HFF-Myc (cell line): ENCODE measurements around the gene C17orf50.

ENCODE experiments used
- DNase-seq: peaks from one replicate; pipeline ENCODE4 v3.0.0-alpha.2; 2011; ENCODE audit warnings: low read depth; ENCODE audit errors: extremely low read depth
- H3K4me3 ChIP-seq: replicated peaks from 2 replicates; pipeline ENCODE4 v1.5.1; 2011; ENCODE audit warnings: low read depth, mild to moderate bottlenecking, control low read depth, low read length
- CTCF ChIP-seq: IDR thresholded peaks from 2 replicates; pipeline ENCODE4 v1.5.1; 2012; ENCODE audit warnings: mild to moderate bottlenecking, low read depth, low read length, control low read depth; ENCODE audit errors: missing control alignments

C17orf50 gene

GRCh38 chr17:35775039-35775438 is 14.4 kb downstream of the C17orf50 start:
- no peak for TF ChIP-seq CTCF
- no peak for DNase-seq
- no peak overlapping the region for H3K4me3 ChIP-seq

GRCh38 chr17:35775583-35775982 is 14.9 kb downstream of the C17orf50 start:
- no peak for TF ChIP-seq CTCF
- no peak for DNase-seq
- H3K4me3 ChIP-seq, result no peak overlapping the region

GRCh38 chr17:35778641-35779196 is 18.0 kb downstream of the C17orf50 start:
- no peak overlapping the region for H3K4me3 ChIP-seq
- no peak for TF ChIP-seq CTCF
- no peak for DNase-seq

- no peak for TF ChIP-seq CTCF
- H3K4me3 ChIP-seq, result no peak overlapping the region
- no peak for DNase-seq
Measured at GRCh38 chr17:35780950-35781349, 20.3 kb downstream of the C17orf50 start.

GRCh38 chr17:35784895-35785294 is 24.2 kb downstream of the C17orf50 start:
- no peak for DNase-seq
- no peak for TF ChIP-seq CTCF
- no peak overlapping the region for H3K4me3 ChIP-seq

- no peak for DNase-seq
- no peak for TF ChIP-seq CTCF
- H3K4me3 ChIP-seq, result no peak overlapping the region
Measured at GRCh38 chr17:35786941-35787432, 26.3 kb downstream of the C17orf50 start.
